Type B pancreatic cell (in vitro differentiated cells): ENCODE measurements around the gene LINGO4. TPM values are rescaled to one million over a fixed set of nuclear protein-coding genes. Genes with fewer than 3 reads are reported as not detected.

Experiments used
- DNase-seq: peaks from one replicate; pipeline ENCODE4 v3.0.0; 2021; ENCODE audit warnings: mixed read lengths; ENCODE audit not compliant: unreplicated experiment; ENCODE audit errors: extremely low spot score
- H3K27ac Mint-ChIP-seq: 2 replicates; pipeline ENCODE4 v1.8.0; 2021; ENCODE audit warnings: mild to moderate bottlenecking, mixed read lengths
- H3K27me3 Mint-ChIP-seq: 2 replicates; pipeline ENCODE4 v1.8.0; 2021; ENCODE audit warnings: mixed read lengths
- H3K36me3 Mint-ChIP-seq: 2 replicates; pipeline ENCODE4 v1.8.0; 2021; ENCODE audit warnings: mixed read lengths
- H3K4me1 Mint-ChIP-seq: one replicate; pipeline ENCODE4 v1.8.0; 2021; ENCODE audit warnings: mixed read lengths; ENCODE audit not compliant: unreplicated experiment
- H3K4me3 Mint-ChIP-seq: 2 replicates; pipeline ENCODE4 v1.8.0; 2021; ENCODE audit warnings: mild to moderate bottlenecking, mixed read lengths
- H3K9me3 Mint-ChIP-seq: 2 replicates; pipeline ENCODE4 v1.8.0; 2021; ENCODE audit warnings: mixed read lengths
- CTCF ChIP-seq: fragments of 200-600 bp; sonication (generic); conservative IDR thresholded peaks from 2 replicates; pipeline ENCODE4 v1.5.0; 2021; ENCODE audit warnings: antibody characterized with exemption, mild to moderate bottlenecking
- total RNA-seq: library from RNA; stranded (reverse); gene quantifications from 2 replicates; pipeline ENCODE4 v1.2.1, GENCODE V29; 2021; ENCODE audit warnings: low replicate concordance

LINGO4 gene
- total RNA-seq, 1 donor from 2014 or later, result not detected

- Mint-ChIP-seq H3K36me3 (peaks cover 14% of the 10 kb centered on the region), H3K27ac (no peak overlapping the region), H3K9me3 (no peaks in the 10 kb centered on the region), H3K4me1 (no peaks in the 10 kb centered on the region), H3K27me3 (no peaks in the 10 kb centered on the region), H3K4me3 (no peak overlapping the region)
- no peak for DNase-seq
- no peak for TF ChIP-seq CTCF
Measured at GRCh38 chr1:151779852-151780251, 25.4 kb downstream of the LINGO4 start.

- DNase-seq, result no peak
- Mint-ChIP-seq H3K9me3 (no peaks in the 10 kb centered on the region), H3K36me3 (peaks cover 14% of the 10 kb centered on the region), H3K4me3 (no peak overlapping the region), H3K27ac (no peak overlapping the region), H3K4me1 (no peaks in the 10 kb centered on the region), H3K27me3 (no peaks in the 10 kb centered on the region)
- TF ChIP-seq CTCF, result no peak
Measured at GRCh38 chr1:151777317-151777716, 27.9 kb downstream of the LINGO4 start.

DNA sequence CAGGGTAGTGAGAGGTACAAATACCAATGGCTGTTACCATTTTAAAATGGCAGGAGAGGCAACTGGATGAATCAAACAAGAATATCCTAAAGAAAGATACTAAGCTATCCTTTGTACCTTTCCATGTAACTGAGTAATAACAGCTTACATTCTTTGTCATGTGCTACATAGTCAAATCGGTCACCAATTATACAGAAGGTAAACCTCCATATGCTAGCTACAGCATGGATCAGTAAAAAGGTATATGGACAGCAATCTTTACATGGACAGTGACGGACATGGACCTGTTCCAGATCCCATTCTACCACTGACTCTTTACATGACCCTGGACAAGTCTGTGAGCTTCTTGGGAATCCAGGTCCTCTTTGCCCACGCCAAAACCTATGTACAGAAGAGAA, 28.6 kb downstream of the LINGO4 start:
- no peaks in the 10 kb centered on the region for H3K27me3 Mint-ChIP-seq
- no peak overlapping the region for H3K27ac Mint-ChIP-seq
- peaks cover 14% of the 10 kb centered on the region for H3K36me3 Mint-ChIP-seq
- TF ChIP-seq CTCF, result no peak
- no peaks in the 10 kb centered on the region for H3K9me3 Mint-ChIP-seq
- H3K4me3 Mint-ChIP-seq, result no peak overlapping the region
- DNase-seq, result no peak
- H3K4me1 Mint-ChIP-seq, result no peaks in the 10 kb centered on the region

GRCh38 chr1:151775894-151776664, 29.1 kb downstream of the LINGO4 start:
- Mint-ChIP-seq H3K4me1 (no peaks in the 10 kb centered on the region), H3K9me3 (no peaks in the 10 kb centered on the region), H3K27ac (no peak overlapping the region), H3K27me3 (no peaks in the 10 kb centered on the region), H3K4me3 (no peak overlapping the region), H3K36me3 (peaks cover 10% of the 10 kb centered on the region)
- TF ChIP-seq CTCF, result no peak
- DNase-seq, result no peak

GRCh38 chr1:151774256-151774922, 30.8 kb downstream of the LINGO4 start:
- Mint-ChIP-seq H3K36me3 (peaks cover 6% of the 10 kb centered on the region), H3K27me3 (no peaks in the 10 kb centered on the region), H3K4me3 (no peak overlapping the region), H3K9me3 (no peaks in the 10 kb centered on the region), H3K4me1 (no peaks in the 10 kb centered on the region), H3K27ac (no peak overlapping the region)
- no peak for TF ChIP-seq CTCF
- DNase-seq, result no peak
